Cardiac septum (tissue), 1 donor: Measurements from ENCODE around the gene FAM53A. TPM values are rescaled to one million over a fixed set of nuclear protein-coding genes. Genes with fewer than 3 reads are reported as not detected.

ENCODE experiments used
- DNase-seq: peaks from one replicate; pipeline ENCODE4 v3.0.0-alpha.2; 2020; ENCODE audit warnings: low spot score
- intact Hi-C: fragments of 100-400 bp; cut with DNase I; formaldehyde crosslinking; loops from one replicate; pipeline ENCODE4 v1.14.0; 2022
- total RNA-seq: library from RNA; stranded (reverse); fragmentation: NEBNext Ultra II Directional; extraction: Animal tissue kit (Norgen Biotek cat#: 25700); gene quantifications from one replicate; pipeline ENCODE4 v1.2.1, GENCODE V29; 2021
- donor health status: DM: no; HTN: no; CAD: no.

Gene FAM53A
- total RNA-seq, 1 donor from 2014 or later = 1.00 TPM

GRCh38 chr4:1669270-1669669, 14.8 kb downstream of the FAM53A start:
- intact Hi-C loops = no loop called here
- no peak for DNase-seq

- intact Hi-C loops = no loop called here
- no peak for DNase-seq
These were observed 15.6 kb downstream of the FAM53A start for GRCh38 chr4:1668488-1668840.

- DNase-seq = no peak
- intact Hi-C loops = no loop called here
These were observed 16.8 kb downstream of the FAM53A start for GRCh38 chr4:1667273-1667672.

GRCh38 chr4:1666391-1666790, 17.7 kb downstream of the FAM53A start:
- peak; percentile 84 for DNase-seq
- intact Hi-C loops = no loop called here

GRCh38 chr4:1664141-1664540, 20.0 kb downstream of the FAM53A start:
- intact Hi-C loops = no loop called here
- DNase-seq = no peak

GRCh38 chr4:1663549-1663948, 20.6 kb downstream of the FAM53A start:
- intact Hi-C loops = no loop called here
- DNase-seq = no peak

- no peak for DNase-seq
- intact Hi-C loops = no loop called here
These were observed 22.4 kb downstream of the FAM53A start for GRCh38 chr4:1661695-1662094.

- no peak for DNase-seq
- intact Hi-C loops = no loop called here
These were observed 23.0 kb downstream of the FAM53A start for GRCh38 chr4:1660948-1661677.

GRCh38 chr4:1659104-1660043, 24.7 kb downstream of the FAM53A start:
- DNase-seq = no peak
- intact Hi-C loops = no loop called here

- intact Hi-C loops = no loop called here
- DNase-seq = no peak
These were observed 25.5 kb downstream of the FAM53A start for GRCh38 chr4:1658581-1658980.

GRCh38 chr4:1658146-1658545, 26.0 kb downstream of the FAM53A start:
- intact Hi-C loops = no loop called here
- no peak for DNase-seq

- DNase-seq = no peak
- intact Hi-C loops = no loop called here
These were observed 27.1 kb downstream of the FAM53A start for GRCh38 chr4:1656986-1657385.

GRCh38 chr4:1656132-1656531, 28.0 kb downstream of the FAM53A start:
- intact Hi-C loops = no loop called here
- DNase-seq = no peak

- intact Hi-C loops = no loop called here
- no peak for DNase-seq
These were observed 28.4 kb downstream of the FAM53A start for GRCh38 chr4:1655676-1656075.

- DNase-seq = no peak
- intact Hi-C loops = no loop called here
These were observed 29.0 kb downstream of the FAM53A start for GRCh38 chr4:1655081-1655480.

GRCh38 chr4:1654216-1654955, 29.7 kb downstream of the FAM53A start:
- intact Hi-C loops = no loop called here
- DNase-seq = no peak

GRCh38 chr4:1653776-1654175, 30.3 kb downstream of the FAM53A start:
- DNase-seq = no peak
- intact Hi-C loops = no loop called here

GRCh38 chr4:1652088-1652487, 32.0 kb downstream of the FAM53A start:
- DNase-seq = no peak
- intact Hi-C loops = no loop called here

GRCh38 chr4:1651609-1652008, 32.5 kb downstream of the FAM53A start:
- intact Hi-C loops = no loop called here

GRCh38 chr4:1648962-1649361, 35.2 kb downstream of the FAM53A start:
- intact Hi-C loops = no loop called here
- DNase-seq = no peak

More at GRCh38 chr4:1651609-1652008, 32.5 kb downstream of the FAM53A start:
- no peak for DNase-seq
